OCI-LY1 (cell line): ENCODE data around the gene ADCY1.

Experiments used
- H2AFZ ChIP-seq: fragments of 200-600 bp; sonication (generic), shearing (Covaris generic); 2 replicates; pipeline ENCODE4 v1.6.0; 2014; ENCODE audit warnings: antibody characterized with exemption, mild to moderate bottlenecking, low read length
- H3F3A ChIP-seq: fragments of 200-600 bp; sonication (generic), shearing (Covaris generic); 2 replicates; pipeline ENCODE4 v1.6.0; 2014; ENCODE audit warnings: mild to moderate bottlenecking, antibody characterized with exemption, low read length, moderate library complexity; ENCODE audit not compliant: insufficient read depth
- H3K27ac ChIP-seq: fragments of 200-600 bp; sonication (generic); 2 replicates; pipeline ENCODE4 v1.5.1; 2014; ENCODE audit warnings: low read length, mixed run types, mild to moderate bottlenecking, low read depth; ENCODE audit not compliant: poor library complexity, severe bottlenecking
- H3K27me3 ChIP-seq: fragments of 200-600 bp; sonication (generic); 2 replicates; pipeline ENCODE4 v1.6.0; 2014; ENCODE audit warnings: antibody characterized with exemption, mild to moderate bottlenecking, low read length, moderate library complexity; ENCODE audit not compliant: insufficient read depth
- H3K36me3 ChIP-seq: fragments of 200-600 bp; sonication (generic); 2 replicates; pipeline ENCODE4 v1.6.1; 2014; ENCODE audit warnings: mild to moderate bottlenecking, antibody characterized with exemption, low read length, moderate library complexity, mixed read lengths; ENCODE audit not compliant: insufficient read depth
- H3K4me1 ChIP-seq: fragments of 200-600 bp; sonication (generic); 2 replicates; pipeline ENCODE4 v1.5.1; 2014; ENCODE audit warnings: mild to moderate bottlenecking, low read length, moderate library complexity; ENCODE audit not compliant: insufficient read depth, severe bottlenecking
- H3K4me2 ChIP-seq: fragments of 200-600 bp; sonication (generic), shearing (Covaris generic); 2 replicates; pipeline ENCODE4 v1.6.1; 2014; ENCODE audit warnings: low read length
- H3K4me3 ChIP-seq: fragments of 200-600 bp; sonication (generic); 2 replicates; pipeline ENCODE4 v1.5.1; 2014; ENCODE audit warnings: low read length, low read depth, mild to moderate bottlenecking, mixed read lengths; ENCODE audit not compliant: poor library complexity, severe bottlenecking
- H3K79me2 ChIP-seq: fragments of 200-600 bp; shearing (Covaris generic); 2 replicates; pipeline ENCODE4 v1.6.1; 2016; ENCODE audit warnings: mixed run types, low read length, mixed read lengths; ENCODE audit not compliant: insufficient read depth
- H3K9ac ChIP-seq: fragments of 200-600 bp; sonication (generic), shearing (Covaris generic); 2 replicates; pipeline ENCODE4 v1.6.1; 2014; ENCODE audit warnings: mild to moderate bottlenecking, low read length, mixed read lengths
- H3K9me2 ChIP-seq: fragments of 200-600 bp; sonication (generic), shearing (Covaris generic); 2 replicates; pipeline ENCODE4 v1.6.1; 2014; ENCODE audit warnings: low read depth, mild to moderate bottlenecking, low read length, mixed read lengths
- H3K9me3 ChIP-seq: fragments of 200-600 bp; shearing (Covaris generic); 2 replicates; pipeline ENCODE4 v1.6.1; 2014; ENCODE audit warnings: low read length, mixed read lengths
- H4K20me1 ChIP-seq: fragments of 200-600 bp; sonication (generic), shearing (Covaris generic); 2 replicates; pipeline ENCODE4 v1.6.0; 2016; ENCODE audit warnings: mild to moderate bottlenecking, low read length; ENCODE audit not compliant: insufficient read depth
- EZH2 ChIP-seq: fragments of 200-600 bp; sonication (generic), shearing (Covaris generic); IDR thresholded peaks from 2 replicates; pipeline ENCODE4 v1.8.0; 2017; ENCODE audit warnings: borderline replicate concordance, mixed run types, mild to moderate bottlenecking, antibody characterized with exemption, low read length, moderate library complexity, mixed read lengths
- TF ChIP-seq, protein P1 (sequence below): fragments of 200-600 bp; sonication (generic), shearing (Covaris generic); IDR thresholded peaks from 2 replicates; pipeline ENCODE4 v1.5.1; 2017; ENCODE audit warnings: mild to moderate bottlenecking, antibody characterized with exemption, low read length, moderate library complexity, mixed read lengths

ADCY1 gene

DNA sequence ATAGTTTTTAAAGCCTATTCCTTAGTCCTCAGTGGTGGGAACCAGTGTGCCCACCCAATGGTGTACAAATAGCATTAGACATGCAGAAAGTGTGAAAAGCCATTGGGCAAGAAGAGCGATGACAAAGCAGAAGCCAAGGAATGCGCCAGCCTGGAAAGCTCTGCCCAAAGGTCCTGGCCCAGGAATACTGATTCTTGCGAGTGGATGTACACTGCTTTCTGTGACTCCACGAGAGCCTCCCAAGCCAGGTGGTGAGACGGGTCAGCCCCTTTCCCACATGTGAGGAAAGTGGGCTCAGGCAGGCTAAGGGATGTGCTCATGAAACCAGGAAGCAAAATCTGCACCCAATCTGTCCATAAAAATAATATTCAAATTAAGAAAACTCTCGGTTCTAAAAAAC, 106.6 kb downstream of the ADCY1 start:
- Histone ChIP-seq H3K27me3 (no peaks in the 10 kb centered on the region; the same call in 1 of the 2 replicates), H4K20me1 (no peaks in the 10 kb centered on the region), H3K9me3 (no peaks in the 10 kb centered on the region)

DNA sequence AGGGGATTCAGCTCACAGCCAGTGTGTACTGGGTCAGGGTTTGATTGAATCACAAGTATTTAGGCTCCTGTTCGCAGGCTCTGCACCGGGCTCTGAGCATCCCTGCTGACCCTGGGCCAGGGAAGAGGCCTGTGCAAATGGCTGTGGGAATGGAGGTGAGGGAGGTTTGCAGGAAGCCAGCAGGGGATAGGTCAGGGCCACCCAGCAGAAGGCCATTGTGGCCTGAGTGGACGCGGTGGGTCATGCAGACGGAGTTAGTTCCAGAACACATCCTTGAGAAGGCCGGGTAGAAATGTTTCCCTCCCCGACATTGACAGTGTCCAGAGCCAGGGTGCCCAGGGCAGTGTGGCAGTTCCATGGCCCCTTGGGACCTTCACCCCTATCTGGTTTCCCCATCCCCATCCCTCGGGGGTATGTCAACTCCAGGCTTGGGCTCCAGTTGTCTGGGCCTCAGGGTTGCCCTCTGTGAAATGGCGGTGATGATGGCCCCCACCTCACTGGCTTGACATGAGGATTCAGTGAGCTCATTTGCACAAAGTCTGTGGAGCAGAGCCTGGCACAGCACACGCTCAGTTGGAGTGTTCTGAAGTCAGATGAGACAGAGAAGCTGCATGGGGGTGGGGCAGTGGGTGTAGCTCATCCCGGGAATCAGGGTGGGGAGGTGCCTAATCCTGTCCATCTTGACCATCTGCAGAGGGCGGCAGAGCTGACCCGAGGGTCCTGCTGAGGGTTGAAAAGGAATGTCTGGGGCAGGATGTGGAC, 107.6 kb downstream of the ADCY1 start:
- H3K9ac ChIP-seq = no peak overlapping the region
- no peaks in the 10 kb centered on the region for H3F3A ChIP-seq
- H3K4me2 ChIP-seq = no peak overlapping the region
- no peaks in the 10 kb centered on the region for H3K79me2 ChIP-seq
- TF ChIP-seq, protein P1, sequence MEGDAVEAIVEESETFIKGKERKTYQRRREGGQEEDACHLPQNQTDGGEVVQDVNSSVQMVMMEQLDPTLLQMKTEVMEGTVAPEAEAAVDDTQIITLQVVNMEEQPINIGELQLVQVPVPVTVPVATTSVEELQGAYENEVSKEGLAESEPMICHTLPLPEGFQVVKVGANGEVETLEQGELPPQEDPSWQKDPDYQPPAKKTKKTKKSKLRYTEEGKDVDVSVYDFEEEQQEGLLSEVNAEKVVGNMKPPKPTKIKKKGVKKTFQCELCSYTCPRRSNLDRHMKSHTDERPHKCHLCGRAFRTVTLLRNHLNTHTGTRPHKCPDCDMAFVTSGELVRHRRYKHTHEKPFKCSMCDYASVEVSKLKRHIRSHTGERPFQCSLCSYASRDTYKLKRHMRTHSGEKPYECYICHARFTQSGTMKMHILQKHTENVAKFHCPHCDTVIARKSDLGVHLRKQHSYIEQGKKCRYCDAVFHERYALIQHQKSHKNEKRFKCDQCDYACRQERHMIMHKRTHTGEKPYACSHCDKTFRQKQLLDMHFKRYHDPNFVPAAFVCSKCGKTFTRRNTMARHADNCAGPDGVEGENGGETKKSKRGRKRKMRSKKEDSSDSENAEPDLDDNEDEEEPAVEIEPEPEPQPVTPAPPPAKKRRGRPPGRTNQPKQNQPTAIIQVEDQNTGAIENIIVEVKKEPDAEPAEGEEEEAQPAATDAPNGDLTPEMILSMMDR = no peak
- no peak for TF ChIP-seq EZH2
- no peaks in the 10 kb centered on the region; the same call in 1 of the 2 replicates for H3K27me3 ChIP-seq
- no peaks in the 10 kb centered on the region for H3K9me3 ChIP-seq
- H4K20me1 ChIP-seq = no peaks in the 10 kb centered on the region
- H3K27ac ChIP-seq = no peak overlapping the region
- no peak overlapping the region for H2AFZ ChIP-seq
- no peaks in the 10 kb centered on the region for H3K36me3 ChIP-seq
- no peak overlapping the region for H3K4me3 ChIP-seq
- H3K9me2 ChIP-seq = no peaks in the 10 kb centered on the region
- H3K4me1 ChIP-seq = no peaks in the 10 kb centered on the region

More for the DNA sequence above, 106.6 kb downstream of the ADCY1 start:
- no peaks in the 10 kb centered on the region for H3K79me2 ChIP-seq
- H3K36me3 ChIP-seq = no peaks in the 10 kb centered on the region
- H2AFZ ChIP-seq = no peak overlapping the region
- TF ChIP-seq, protein P1 = no peak
- TF ChIP-seq EZH2 = no peak
- H3K9me2 ChIP-seq = no peaks in the 10 kb centered on the region
- no peak overlapping the region for H3K9ac ChIP-seq
- no peaks in the 10 kb centered on the region for H3F3A ChIP-seq
- H3K4me3 ChIP-seq = no peak overlapping the region
- H3K27ac ChIP-seq = no peak overlapping the region
- H3K4me1 ChIP-seq = no peaks in the 10 kb centered on the region
- no peak overlapping the region for H3K4me2 ChIP-seq

DNA sequence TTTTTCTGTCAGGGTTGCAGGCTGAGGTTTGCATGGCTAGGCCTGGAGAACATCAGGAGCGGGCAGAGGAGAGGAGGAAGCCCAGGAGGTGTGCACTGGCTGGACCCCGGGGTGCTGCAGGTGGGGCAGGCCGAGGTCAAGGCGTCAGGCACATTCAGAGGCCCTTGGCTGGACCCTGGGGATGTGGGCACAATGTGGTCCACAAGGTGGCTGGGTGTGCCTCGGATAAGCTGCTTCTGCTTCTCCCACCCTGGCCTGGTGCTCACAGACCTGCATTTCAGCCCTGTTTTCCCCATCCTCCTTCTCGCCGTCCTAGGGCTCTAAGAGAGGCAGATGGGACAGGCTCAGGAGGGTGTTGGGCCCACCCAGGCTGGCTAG, 108.2 kb downstream of the ADCY1 start:
- Histone ChIP-seq H3F3A (no peaks in the 10 kb centered on the region), H3K36me3 (no peaks in the 10 kb centered on the region), H3K9me2 (no peaks in the 10 kb centered on the region), H3K27me3 (no peaks in the 10 kb centered on the region; the same call in 1 of the 2 replicates), H3K4me1 (no peaks in the 10 kb centered on the region), H3K4me2 (no peak overlapping the region), H3K9ac (no peak overlapping the region), H2AFZ (no peak overlapping the region), H4K20me1 (no peaks in the 10 kb centered on the region), H3K9me3 (no peaks in the 10 kb centered on the region), H3K79me2 (no peaks in the 10 kb centered on the region), H3K27ac (no peak overlapping the region), H3K4me3 (no peak overlapping the region)
- TF ChIP-seq EZH2 = no peak
- TF ChIP-seq, protein P1 = no peak
